ENCODE results near the gene EHMT1. TPM values are rescaled to one million over a fixed set of nuclear protein-coding genes. Genes with fewer than 3 reads are reported as not detected.

Gene EHMT1
- total and polyA plus RNA-seq, 2 of the 13 experiments (the other 11 are each of a cell fraction or from before 2014, with no cell fraction given): 23.0 to 27.1 TPM

GRCh38 chr9:137696136-137696925 lies 77.5 kb downstream of the EHMT1 start:
- TF ChIP-seq REL (CRISPR knock-in tag; conservative IDR thresholded peaks at IDR 0.05): no peak
- no peak for TF ChIP-seq ZNF276 (CRISPR knock-in tag; IDR thresholded peaks at IDR 0.05; ENCODE audit: low read depth)
- TF ChIP-seq ZNF7 (CRISPR knock-in tag; IDR thresholded peaks at IDR 0.05): no peak
- TF ChIP-seq HNRNPH1 (optimal IDR thresholded peaks at IDR 0.05; ENCODE audit: low read depth, low read length): no peak
- TF ChIP-seq ZNF468 (CRISPR knock-in tag; IDR thresholded peaks at IDR 0.05): no peak
- TF ChIP-seq YY1 (IDR thresholded peaks at IDR 0.05; ENCODE audit: insufficient read depth, insufficient replicate concordance, low read depth, low read length): no peak
- no peak for TF ChIP-seq KMT2B (CRISPR knock-in tag; IDR thresholded peaks at IDR 0.05)
- no peak for TF ChIP-seq MNT (IDR thresholded peaks at IDR 0.05)
- TF ChIP-seq POLR2G (IDR thresholded peaks at IDR 0.05; ENCODE audit: low read depth, low read length): no peak
- no peak for TF ChIP-seq ZNF891 (CRISPR knock-in tag; IDR thresholded peaks at IDR 0.05)
- TF ChIP-seq MXD1 (CRISPR knock-in tag; IDR thresholded peaks at IDR 0.05): no peak
- no peak for TF ChIP-seq STAT6 (CRISPR knock-in tag; IDR thresholded peaks at IDR 0.05; ENCODE audit: borderline replicate concordance)
- ATAC-seq (no peak), DNase-seq (ENCODE audit: low spot score) (no peak), FAIRE-seq (no peak)
- no peak overlapping the region for H2AFZ ChIP-seq (ENCODE audit: low read length)
- no peaks in the 10 kb centered on the region for H3K9me3 ChIP-seq (ENCODE audit: low read length)
- no peak overlapping the region for H3K27ac ChIP-seq (ENCODE audit: extremely low read length, insufficient read depth, low read length)
- ChIA-PET POLR2A (no interaction called here), CTCF (ENCODE audit: low intra/inter-chr PET ratio, low total read pairs) (interaction anchor here (1.9 kb wide), 1 partner anchor 23 kb away, joined by 19 read pairs; no protein-coding TSS in a partner anchor)
- H3K4me3 ChIP-seq (replicated peaks in 1 of 3; ENCODE audit: insufficient read depth in 1 of 3, low read depth in 2 of 3, low read length in 3 of 3): no peak overlapping the region
- no peaks in the 10 kb centered on the region for H3K36me3 ChIP-seq (replicated peaks in 1 of 2; ENCODE audit: control insufficient read depth in 1 of 2, insufficient read depth in 2 of 2, low read length in 2 of 2)
- WGBS (ENCODE audit: low lambda C conversion rate): 92% methylated on average over 12 of the region's 12 CpGs
- intact Hi-C loops (cut with micrococcal nuclease; ENCODE audit: unreplicated experiment): no loop called here
- peaks cover 12% of the 10 kb centered on the region for H4K20me1 ChIP-seq (ENCODE audit: insufficient read depth, low read length)
- no TSS peak for BruUV-seq (replicated peaks)
- H3K4me2 ChIP-seq (ENCODE audit: low read depth, low read length): no peak overlapping the region
- in situ Hi-C loops (cut with HindIII; ENCODE audit: extremely low pct_ligation_motif_present, low pct_unique_long_range_greater_than_20kb): no loop called here
- H3K27me3 ChIP-seq (ENCODE audit: control insufficient read depth in 1 of 2, insufficient read depth in 2 of 2, low read length in 2 of 2): no peaks in the 10 kb centered on the region
- peaks cover 54% of the 10 kb centered on the region for H3K4me1 ChIP-seq (ENCODE audit: insufficient read depth, low read length)
- peaks cover 72% of the 10 kb centered on the region for H3K79me2 ChIP-seq (ENCODE audit: insufficient read depth, low read length)
- H3K9ac ChIP-seq (ENCODE audit: insufficient read depth, low read depth, low read length): no peak overlapping the region

All from HepG2 (cell line).